GM18511 (cell line): ENCODE measurements around the gene OSBPL2.

ENCODE experiments used
- ATAC-seq: cut with Tn5 transposase; IDR thresholded peaks from one replicate; pipeline ENCODE4 v1.9.1; 2021; ENCODE audit warnings: mild to moderate bottlenecking, moderate library complexity; ENCODE audit not compliant: unreplicated experiment

OSBPL2 gene

GRCh38 chr20:62205618-62206387 lies 32.5 kb upstream of the OSBPL2 start:
- no peak for ATAC-seq

GRCh38 chr20:62206388-62206775 lies 31.9 kb upstream of the OSBPL2 start:
- no peak for ATAC-seq

- ATAC-seq = no peak
These were observed 30.1 kb upstream of the OSBPL2 start for GRCh38 chr20:62208061-62208794.

- ATAC-seq = no peak
These were observed 29.2 kb upstream of the OSBPL2 start for GRCh38 chr20:62208795-62209755.

- ATAC-seq = no peak
These were observed 28.3 kb upstream of the OSBPL2 start for GRCh38 chr20:62209850-62210495.

- ATAC-seq = no peak
These were observed 27.8 kb upstream of the OSBPL2 start for GRCh38 chr20:62210496-62210855.

GRCh38 chr20:62211216-62211615 lies 27.1 kb upstream of the OSBPL2 start:
- ATAC-seq = no peak

GRCh38 chr20:62211769-62212288 lies 26.5 kb upstream of the OSBPL2 start:
- ATAC-seq = no peak

GRCh38 chr20:62212299-62212698 lies 26.0 kb upstream of the OSBPL2 start:
- ATAC-seq = no peak

- ATAC-seq = no peak
These were observed 24.3 kb upstream of the OSBPL2 start for GRCh38 chr20:62214067-62214466.

GRCh38 chr20:62215020-62215990 lies 23.0 kb upstream of the OSBPL2 start:
- ATAC-seq = no peak

GRCh38 chr20:62215991-62216635 lies 22.2 kb upstream of the OSBPL2 start:
- ATAC-seq = no peak

- ATAC-seq = no peak
These were observed 21.4 kb upstream of the OSBPL2 start for GRCh38 chr20:62216636-62217566.

GRCh38 chr20:62217913-62218773 lies 20.2 kb upstream of the OSBPL2 start:
- no peak for ATAC-seq

GRCh38 chr20:62219101-62219991 lies 19.0 kb upstream of the OSBPL2 start:
- ATAC-seq = no peak
